Kidney capillary endothelial cell (primary cell): ENCODE data around the gene RCN2.

Source experiments
- DNase-seq: peaks from one replicate; pipeline ENCODE4 v3.0.0-alpha.2; 2018; ENCODE audit warnings: low spot score

RCN2 gene

GRCh38 chr15:76973906-76974305 is 42.4 kb downstream of the RCN2 start:
- no peak for DNase-seq

DNA sequence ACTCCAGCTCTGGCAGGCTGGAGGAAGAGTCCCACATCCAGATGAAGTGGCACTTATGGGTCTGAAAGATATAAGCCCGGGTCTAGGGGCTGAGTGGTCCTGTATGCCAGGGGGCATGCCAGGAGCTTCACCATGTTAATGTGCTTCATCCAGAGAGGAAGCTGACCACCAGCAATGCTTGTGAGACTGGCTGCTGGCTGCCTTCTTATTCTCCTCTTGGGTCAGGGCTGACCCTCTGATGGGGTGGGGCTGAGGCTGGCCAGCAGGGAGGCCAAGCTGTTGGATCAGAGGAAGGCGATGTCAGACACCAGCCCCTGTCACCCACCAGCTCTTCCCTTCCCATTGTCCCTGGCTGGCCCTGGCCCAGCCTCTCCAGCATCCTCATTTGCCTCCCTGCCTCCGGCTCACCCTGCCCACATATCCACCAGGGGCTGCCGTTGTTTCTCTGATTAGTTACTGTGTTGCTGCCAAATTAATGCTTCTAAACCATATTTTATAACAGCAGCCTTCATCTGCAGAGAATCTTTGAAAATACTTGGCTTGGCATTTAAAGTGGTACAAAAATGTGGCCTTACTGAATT is 43.0 kb downstream of the RCN2 start:
- no peak for DNase-seq

DNA sequence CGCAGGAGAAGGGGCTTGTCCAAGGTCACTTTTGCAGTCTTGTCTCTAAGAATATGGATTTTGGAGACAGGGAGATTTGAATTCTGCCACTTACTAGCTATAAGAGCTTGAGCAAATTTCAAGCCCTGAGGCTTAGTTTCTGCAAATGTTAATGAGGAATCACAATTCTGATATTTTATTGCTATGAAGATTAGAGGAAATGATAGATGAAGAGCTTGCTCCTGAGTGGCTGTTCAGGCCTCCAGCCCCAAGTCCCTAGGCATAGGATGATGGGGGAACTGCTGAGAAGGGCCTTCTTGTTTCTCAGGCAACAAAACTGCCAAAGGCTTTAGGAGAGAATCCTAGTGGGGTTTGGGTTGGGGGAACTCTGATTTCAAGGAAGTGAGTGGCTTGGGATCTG is 44.6 kb downstream of the RCN2 start:
- no peak for DNase-seq

GRCh38 chr15:76976572-76977270 is 45.2 kb downstream of the RCN2 start:
- no peak for DNase-seq

DNA sequence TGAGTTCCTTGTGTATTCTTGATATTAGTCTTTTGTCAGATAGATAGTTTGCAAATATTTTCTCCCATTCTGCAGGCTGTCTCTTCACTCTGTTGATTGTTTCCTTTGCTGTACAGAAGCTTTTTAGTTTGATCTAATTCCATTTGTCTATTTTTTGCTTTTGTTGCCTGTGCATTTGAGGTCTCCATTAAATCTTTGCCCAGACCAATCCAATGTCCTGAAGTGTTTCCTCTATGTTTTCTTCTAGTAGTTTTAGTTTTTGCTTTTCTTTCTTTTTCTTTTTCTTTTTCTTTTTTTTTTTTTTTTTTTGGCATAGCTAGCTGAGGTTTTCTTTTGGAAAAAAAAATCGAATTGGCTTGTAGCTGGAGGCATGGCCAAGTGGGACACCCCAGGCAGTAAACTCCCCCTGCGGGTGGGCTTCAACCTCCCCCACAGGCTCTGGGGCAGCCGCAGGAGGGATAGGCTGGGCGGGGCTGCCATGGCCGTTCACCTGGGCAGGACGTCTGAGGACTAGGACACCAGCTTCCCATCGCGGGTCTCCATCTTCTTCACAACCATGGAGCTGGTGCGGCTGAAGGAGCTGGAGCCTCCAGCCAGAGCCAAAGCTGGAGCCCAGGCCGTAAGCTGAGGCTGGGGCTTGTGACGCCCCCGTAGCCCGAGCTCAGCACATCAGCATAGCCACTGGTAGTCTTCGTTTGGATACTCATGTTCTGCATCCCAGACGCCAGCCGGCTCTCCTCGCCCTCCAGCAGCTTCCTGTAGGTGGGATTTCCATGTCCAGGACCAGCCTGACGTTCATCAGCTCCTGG is 47.2 kb downstream of the RCN2 start:
- no peak for DNase-seq

GRCh38 chr15:76979331-76979925 is 47.9 kb downstream of the RCN2 start:
- DNase-seq, result no peak

- no peak for DNase-seq
Measured at GRCh38 chr15:76979996-76980520, 48.5 kb downstream of the RCN2 start.

- DNase-seq, result no peak
Measured at GRCh38 chr15:76982356-76982755, 50.8 kb downstream of the RCN2 start.

DNA sequence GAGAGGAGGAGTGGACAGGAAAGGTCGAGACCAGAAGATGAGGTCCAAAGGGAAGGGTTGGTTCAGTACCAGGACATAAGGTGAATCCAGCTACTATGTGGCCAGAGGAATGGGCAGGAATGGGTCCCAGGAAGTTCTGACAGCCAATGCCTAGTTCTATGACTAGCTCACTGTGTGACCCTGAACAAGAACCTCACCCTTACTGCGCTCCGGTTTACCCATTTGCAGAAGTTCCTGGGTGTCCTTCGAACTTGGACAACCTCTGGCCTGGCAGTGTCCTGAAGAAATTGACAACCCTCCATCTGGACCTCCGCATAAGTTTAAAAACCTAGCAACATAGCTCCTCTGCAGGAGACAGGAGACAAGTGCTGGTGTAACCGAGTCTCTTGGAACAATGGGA is 51.2 kb downstream of the RCN2 start:
- DNase-seq, result no peak

DNA sequence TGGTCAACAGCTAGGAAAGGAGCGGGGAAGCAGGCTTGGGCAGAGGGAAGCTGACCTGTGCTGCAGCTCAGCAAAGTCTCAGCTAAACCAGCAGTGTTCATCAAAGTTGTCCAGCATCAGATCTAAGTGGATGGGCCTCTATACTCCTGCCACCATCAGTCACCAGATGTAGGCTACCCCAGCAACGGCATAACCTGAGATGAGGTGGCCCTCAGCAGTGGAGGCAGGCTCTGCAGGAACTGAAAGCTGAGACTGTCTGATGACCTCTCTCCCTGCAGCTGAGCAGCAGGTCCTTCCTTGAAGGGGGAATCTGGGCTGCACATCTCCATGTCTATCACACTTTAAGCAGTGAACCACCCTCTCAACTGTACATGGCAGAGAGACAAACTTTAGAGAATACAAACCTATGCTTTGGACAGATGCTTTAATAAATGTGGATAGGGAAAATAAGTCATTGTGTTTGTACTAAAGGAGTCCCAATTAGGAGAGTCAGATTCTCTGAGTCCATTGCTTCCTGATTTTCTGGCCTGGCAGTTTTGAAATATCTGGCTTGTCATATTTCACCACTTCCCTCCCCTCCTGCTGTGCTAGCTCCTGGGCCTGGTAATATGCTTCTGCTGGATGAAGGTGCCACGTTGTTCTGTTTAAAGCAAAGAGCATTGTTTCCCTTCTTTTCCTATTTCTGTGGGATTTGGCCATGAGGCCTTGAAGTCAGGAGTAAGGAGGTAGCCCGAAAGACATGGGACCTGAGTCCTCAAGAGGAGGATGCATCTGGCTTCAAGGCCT is 52.2 kb downstream of the RCN2 start:
- DNase-seq, result no peak

GRCh38 chr15:76986743-76987142 is 55.2 kb downstream of the RCN2 start:
- DNase-seq, result no peak

GRCh38 chr15:76987276-76987675 is 55.7 kb downstream of the RCN2 start:
- DNase-seq, result no peak

DNA sequence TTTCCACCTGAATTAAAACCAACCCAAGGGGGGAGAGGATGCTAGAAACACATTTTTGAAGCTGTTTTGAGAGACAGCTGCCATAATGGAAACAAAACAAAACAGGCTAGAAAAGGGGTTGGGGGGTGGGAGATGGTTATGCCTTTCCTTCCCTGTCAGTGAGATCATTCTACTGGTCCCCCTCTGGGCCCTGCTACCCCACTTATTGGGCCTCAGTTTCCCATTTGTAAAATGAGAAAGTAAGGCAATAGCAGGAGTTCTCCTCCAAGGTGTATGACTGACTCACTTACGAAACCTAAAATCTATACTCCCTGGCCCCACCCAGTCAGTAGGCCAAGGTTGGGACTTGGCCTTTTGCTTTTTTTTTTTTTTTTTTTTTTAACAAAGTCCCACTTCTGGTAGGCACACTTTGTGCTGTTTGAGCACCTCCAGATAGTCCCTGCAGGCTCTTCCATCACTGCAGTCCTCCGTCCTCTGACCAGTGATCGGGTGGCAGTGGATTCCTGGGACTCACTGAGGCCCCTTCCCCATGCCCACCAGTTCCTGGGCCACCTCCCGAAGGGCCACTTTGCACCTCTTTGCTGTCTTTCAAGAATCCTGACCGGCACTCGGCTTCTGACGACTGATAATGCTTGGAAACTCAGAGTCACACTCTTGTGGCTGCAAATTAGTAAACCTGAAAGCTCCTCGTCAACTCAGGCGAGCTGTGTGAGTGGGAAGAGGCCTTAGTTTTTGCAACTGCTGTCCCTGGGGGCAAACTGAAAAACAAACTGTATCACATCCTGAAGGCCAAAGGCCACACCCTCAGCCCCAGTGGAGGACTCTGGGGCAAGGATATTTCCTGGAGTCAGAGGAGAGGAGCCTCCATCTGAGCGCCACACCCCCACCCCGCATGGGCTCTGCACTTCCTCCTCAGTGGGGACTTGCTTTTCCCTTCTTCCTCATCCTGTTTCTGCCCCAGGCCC is 56.6 kb downstream of the RCN2 start:
- DNase-seq, result no peak

- peak; percentile 19 for DNase-seq
Measured at GRCh38 chr15:76988867-76989780, 57.6 kb downstream of the RCN2 start.

GRCh38 chr15:76991048-76991447 is 59.5 kb downstream of the RCN2 start:
- DNase-seq, result no peak

GRCh38 chr15:76991741-76992645 is 60.4 kb downstream of the RCN2 start:
- no peak for DNase-seq

DNA sequence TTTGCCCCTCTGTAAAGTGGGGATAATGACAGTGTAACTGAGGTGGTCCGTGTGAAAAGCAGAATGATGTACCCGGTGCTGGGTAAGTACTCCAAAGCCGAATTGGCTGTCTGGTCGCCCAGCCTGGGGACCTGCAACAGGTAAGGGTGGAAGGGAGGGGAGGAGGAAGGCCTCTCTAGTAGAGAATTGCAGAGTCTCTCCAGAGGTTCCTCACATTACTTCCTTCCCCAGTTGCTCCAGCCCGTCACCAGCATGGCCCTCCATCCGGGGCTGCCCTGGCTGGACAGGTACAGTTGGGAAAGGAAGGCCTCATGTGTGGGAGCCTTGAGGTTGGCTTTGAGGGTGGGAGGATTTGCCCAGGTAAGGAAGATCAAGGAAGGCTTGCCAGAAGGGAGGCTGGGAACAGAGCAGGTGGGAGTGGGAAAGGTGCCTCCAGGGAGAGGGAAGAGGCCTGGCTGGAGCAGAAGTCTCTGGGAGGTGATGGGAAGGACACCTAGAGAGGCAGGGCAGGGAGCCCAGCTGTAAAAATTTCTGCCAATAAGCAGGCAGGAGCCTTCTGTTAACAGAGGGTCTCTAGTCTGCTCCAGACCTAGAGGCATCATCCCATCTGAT is 61.7 kb downstream of the RCN2 start:
- no peak for DNase-seq

- DNase-seq, result no peak
Measured at GRCh38 chr15:76994001-76994400, 62.5 kb downstream of the RCN2 start.
